ENCODE data around the gene ZMYND8.

ZMYND8 gene

DNA sequence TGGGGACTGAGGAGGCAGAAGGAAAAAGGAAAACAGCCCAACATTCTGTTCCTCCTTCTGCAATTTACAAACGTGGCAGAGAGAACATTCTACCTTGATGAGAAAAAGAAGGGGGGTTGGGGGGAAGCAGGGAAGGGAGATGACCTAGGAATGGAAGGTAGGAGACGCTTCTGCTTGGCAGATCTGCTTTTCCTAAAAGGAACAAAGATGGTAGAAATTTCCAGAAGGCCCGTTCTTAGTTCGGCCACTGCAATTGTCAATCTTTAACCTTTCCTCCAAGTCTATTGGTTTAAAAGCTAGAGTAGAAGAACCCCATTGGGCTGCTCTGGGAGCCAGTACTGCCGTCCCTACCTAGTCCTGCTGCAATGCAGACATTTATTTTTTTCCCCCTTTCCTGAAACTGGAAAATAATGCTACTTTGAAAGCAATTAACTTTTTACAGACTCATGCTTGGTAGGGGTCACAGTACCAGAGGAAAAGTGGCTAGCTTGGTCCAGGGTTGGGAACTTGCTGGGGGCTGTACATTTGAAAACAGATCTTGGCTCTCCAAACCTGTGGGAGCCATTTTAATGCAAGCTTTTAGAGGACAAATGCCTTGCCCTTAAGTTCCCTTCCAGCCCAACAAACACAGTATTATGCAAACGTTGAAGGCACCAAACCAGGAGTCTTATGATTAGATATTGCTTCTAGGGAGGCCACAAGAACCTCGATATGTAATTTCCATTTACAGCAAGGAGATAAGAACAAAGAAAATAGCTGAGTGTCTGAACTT lies 2.6 kb downstream of the ZMYND8 start:
- no peak for DNase-seq (ENCODE audit: low spot score)

DNA sequence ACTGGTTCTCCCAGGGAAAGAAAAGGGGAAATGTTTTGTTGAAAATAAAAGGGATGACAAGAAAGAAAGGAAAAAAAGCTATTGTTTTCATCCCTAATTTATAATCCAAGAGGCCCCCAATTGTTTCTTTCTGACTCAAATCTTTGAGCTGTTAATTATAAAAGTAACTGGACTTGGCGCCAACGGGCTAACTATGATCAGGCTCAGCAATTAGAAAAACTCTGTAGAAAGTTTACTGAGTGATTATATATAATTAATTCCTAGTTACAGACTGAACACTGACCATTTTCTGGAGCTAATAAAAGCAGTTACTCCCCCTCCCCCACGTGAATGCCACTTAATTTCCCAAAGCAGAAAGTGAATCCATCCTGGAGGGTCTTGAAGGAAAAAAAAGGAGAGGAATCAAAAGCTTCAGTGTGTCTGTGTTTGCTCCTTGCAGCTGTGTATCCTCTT lies 3.2 kb downstream of the ZMYND8 start:
- DNase-seq (ENCODE audit: low spot score), result no peak

DNA sequence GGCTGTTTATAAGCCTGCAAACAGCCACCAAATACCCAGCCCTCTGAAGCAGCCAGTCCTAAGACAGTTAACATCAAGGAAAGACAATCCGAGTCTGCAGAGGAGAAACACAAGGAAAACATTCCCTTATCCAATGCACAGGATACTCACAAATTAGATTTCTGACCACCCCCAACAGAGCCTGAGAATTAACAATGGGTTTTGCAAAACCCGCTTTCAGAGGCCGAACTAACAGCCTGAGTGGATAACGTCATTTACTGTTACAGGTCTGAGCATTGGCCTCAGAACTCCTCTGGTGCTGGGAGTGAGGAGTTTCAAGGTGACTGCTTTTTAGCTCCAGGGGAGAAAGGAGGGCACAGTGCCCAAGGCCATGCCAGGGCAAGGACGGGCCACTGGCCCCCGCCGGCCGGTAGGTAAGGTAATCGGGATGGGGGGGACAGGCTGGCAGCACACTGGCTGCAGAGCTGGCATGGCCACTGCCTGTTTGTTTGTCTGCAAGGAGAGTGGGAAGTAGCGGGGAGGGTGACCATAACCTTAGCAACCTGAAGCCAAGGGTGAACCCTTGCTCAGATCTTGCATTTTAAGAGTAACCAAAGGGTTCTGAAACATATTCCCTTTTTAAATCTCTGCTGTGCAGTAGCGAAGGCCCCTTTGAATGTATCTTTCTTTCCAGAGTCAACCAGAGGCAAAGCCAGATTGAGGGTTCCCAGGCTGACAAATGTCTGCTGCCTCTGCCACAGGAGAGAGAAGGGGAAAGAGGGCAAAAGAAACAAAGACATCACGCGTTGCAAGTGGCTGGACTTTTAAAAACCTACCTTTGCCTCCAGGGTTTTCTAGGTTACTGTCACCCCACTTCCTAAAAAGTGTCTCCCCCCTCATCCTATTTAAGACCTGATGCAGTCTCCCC lies 3.9 kb downstream of the ZMYND8 start:
- DNase-seq (ENCODE audit: low spot score), result no peak

DNA sequence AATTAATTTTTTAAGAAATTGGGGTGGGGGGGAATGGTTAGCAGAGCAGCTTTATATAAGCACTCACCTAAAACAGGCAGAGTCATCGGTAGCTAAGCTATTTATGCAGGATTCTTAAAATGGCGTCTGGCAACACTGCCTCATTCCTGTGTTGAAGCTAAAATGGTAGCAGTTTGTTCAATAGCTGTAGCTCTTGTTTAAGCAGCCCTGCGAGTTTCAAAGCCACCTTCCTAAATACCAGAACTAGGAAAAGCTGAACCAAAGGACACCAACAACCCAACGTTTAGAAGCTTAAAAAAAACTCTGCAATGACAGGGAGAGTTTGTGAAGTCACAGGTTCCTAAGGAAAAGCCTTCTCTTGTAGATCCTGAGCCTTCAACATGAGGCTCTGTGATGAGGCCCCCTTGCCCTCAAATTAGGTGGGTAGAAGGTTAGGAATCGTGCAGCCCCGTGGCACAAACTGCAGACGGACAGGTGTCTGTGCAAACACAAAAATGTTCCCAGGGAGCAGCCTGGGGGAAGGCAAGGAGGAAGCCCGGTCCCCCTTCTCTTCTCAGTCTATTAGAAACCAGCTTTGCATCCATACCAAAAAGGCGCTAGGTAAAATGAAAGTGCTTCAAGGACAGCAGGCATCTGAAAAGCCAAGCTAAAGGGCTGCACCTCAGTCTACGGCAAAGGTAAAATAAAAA lies 4.7 kb downstream of the ZMYND8 start:
- no peak for DNase-seq (ENCODE audit: low spot score)

DNA sequence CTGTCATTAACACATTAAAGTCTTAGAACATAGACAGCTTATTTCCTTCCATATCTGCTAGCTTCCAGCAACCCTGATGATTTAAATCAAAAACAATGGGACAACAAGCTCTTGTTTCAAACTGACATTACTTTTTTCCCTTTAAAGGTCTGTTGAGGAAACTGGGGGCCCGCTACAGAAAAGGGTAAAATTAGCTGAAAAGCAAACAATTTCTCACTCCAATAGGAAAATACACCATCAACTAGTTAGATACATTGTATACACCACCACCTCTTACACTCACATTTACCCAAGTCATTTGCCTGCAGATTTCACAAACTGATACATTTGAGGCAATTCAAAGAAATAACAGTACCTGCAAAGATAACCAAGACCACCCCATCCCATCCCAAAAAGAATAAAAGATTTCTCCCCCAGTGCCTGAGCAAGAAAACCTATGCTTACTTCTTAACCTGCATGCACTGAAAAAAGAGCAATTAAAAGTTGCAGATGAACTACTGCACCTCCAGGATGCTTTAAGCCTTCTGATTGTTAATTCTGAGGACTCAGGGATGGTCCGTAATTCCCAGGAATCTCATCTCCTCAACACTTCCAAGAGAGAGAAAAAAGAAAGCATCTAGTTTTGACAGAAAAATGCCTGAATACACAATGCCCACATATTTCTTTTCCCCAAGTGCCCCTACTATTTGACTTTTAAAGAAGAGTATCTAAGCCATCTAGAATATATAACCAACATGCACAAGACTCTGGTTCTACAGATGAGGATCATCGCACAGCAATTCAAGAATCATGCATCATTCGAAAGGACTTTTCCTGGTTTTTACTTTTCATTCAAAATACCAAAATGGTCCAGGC lies 5.6 kb downstream of the ZMYND8 start:
- DNase-seq (ENCODE audit: low spot score), result no peak

DNA sequence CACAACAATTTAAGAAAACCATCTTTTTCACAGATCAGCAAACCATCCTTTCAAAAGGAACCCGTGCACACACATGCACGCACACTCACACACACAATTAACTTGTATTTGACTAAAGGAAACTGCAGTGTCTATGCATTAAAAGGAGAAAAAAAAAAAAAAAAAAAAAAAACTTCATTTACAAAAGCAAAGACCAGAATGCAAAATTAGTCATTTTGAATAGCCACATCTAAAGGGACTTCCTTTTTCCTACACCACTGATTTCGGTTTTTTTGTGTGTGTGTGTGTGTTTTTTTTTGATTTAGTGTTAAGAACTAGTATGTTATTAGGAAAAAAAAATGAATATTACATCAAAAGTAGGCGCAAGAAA lies 6.3 kb downstream of the ZMYND8 start:
- DNase-seq (ENCODE audit: low spot score), result peak; percentile 43

DNA sequence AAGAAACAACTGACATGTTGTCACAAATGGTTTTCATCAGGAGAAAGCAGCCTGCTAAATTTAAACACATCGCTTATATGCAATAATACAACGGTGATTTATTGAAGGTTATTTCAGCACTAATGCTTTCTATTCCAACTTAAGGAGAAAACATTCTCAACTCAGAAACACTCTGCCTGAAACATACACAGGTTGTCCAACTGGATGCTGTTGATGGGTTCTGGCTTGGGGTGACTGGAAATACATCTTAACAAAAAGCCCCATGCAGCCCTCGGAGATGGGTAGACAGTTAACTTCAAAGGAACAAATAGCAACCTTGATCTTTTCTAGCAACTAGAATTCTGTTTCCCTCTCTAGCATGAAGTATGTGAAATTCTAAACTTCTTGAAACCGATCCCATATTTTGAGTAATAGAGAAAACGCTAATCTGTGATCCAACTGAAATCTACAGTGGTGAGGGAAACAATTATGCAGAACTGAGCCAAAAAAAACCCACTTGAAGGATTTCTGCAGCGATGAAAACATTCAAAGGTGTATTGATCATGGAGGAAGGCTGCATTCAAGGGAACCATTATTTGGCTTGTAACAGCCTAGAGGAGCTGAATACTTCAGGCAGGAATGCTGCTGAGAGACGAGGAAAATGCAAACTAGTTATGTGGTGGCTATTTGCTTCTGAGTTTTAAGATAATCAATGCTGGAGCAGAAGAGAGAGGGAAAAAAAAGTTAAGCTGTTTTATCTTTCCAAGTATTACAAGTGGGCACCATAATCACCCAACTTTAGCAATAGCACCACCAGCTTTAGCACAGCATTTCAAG lies 6.9 kb downstream of the ZMYND8 start:
- no peak for DNase-seq (ENCODE audit: low spot score)

DNA sequence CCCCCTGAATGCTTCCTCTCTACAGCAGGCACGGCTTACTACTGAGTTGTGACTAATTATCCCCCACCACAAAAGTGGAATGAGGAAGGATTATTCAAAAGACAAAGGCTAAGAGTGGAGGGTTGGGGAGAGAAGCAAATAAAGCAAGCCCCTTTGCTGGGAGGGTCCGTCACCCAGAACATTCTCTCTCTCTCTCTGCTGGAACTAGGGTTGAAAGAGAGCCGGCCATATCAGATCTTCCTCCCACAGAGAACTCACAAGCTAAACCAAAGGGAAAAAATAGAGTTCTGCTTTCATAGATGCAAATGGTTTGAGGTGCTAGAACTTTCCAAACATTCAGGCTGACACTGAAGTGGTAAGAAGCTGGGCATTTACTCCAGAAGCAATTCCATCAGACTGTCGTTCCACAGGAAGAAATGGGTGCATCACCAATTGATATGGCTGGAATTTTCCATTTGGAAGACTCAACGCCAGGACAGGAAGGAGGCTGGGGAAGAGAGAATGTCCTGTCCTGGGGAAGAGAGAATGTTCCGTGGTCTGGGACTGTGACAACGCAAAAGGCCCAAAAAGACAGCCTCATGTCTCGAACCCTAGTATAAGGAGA lies 7.9 kb downstream of the ZMYND8 start:
- DNase-seq (ENCODE audit: low spot score), result no peak

DNA sequence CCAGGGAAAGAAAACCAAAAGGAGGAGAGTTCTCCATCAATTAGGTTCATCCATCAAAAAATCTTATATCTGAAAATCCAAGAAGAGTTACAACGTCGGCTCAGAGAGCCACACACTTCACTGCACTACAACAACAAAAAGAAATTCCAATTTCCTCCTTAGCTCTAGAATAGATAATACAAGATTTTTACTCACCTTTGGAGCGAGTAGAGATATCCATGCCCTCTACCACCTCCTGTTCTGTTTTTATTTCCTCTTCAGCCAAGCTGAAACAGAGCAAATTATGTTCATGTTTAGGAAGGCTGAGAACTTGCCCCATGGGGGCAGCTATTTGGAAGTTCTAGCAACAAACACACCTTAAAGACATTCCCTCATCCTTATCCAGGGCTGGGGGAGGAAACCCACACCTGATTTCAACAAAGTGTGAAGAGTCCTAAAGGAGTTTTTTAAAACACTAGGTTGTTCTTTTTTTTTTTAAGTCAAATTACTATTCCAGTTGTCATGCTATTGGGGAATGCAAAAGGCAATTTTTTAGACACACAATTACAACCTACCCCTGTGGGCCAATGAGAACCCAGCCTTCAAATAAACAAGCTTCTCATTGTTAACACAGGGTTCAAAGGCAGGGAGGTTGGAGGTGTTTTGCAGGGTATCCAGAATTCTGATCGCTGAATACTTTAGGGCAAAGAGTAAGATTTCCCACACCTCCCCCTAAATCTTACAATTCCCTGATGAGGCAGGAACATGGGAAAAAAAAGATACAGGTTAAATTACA lies 8.7 kb downstream of the ZMYND8 start:
- no peak for DNase-seq (ENCODE audit: low spot score)

DNA sequence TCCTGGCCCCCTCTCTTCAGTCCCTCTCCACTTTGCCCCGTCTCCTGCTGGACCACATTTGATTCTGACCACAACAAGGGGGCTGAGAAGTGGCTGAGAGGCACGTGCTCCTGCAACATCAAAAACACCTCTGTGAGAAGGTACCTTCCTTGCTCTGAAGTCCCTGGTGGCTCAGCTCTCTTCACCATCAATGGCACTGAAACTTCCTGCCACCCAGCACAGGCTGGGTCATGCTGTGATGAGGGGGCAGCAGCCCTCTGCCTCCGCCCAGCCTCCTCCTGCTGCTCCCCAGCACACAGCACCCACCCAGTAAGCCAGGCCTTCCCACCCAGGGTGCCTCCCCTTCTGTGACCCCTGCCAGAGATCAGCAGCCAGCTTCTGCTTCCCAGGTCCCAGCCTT lies 10.3 kb downstream of the ZMYND8 start:
- no peak for DNase-seq (ENCODE audit: low spot score)

DNA sequence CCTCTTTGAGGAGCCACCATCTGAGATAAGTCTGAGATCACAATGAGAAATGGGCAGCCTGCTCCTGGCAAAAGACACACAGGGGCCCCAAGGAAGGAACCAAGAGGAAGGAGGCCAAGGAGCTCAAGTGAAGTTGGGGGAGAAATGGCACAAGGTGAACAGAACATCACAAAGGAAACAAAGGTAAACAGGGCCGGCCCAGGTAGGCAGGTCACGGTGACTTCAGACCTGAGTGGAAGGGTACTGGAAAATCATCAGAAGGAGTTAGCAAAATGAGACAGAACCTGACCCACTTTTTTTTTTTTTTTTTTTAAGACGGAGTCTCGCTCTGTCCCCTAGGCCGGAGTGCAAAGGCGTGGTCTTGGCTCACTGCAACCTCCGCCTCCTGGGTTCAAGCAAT lies 11.3 kb downstream of the ZMYND8 start:
- no peak for DNase-seq (ENCODE audit: low spot score)

DNA sequence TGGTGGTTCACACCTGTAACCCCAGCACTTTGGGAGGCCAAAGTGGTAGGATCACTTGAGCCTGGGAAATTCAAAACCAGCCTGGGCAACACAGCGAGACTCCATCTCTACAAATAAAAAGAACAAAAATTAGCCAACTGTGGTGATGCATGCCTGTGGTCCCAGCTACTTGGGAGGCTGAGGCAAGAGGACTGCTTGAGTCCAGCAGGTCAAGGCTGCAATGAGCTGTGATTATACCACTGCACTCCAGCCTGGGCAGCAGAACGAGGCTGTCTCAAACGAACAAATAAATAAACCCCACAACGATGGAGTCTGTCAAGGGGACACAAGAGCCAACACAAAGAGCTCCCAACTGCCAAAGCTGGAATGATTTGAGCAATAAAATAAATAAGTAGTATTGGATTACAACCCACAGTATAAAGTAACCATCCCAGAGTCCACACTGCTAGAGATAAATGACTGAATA lies 13.5 kb downstream of the ZMYND8 start:
- DNase-seq (ENCODE audit: low spot score), result no peak

DNA sequence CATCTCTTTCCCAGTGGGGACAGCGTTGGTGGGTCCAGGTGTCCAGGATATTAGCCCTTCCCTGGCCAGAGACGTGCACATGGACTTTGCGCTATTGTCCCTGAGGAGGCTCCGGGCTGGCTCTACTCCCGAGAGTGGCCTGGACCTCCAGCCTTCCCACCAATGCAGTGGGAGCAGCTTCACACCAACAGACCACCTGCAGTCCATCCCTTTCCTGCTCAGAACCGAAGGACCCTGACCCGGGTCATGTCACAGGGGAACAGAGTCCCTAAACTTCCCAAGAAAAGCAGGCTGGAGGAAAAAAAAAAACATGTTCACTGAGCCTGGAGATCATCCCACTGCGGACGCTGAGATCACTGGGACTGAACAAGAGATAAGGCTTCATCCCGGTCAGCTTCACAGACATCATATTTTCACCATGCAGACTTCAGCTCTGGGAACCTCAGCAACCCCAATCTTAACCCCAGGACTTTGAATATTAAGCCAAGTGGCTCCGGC lies 18.3 kb downstream of the ZMYND8 start:
- DNase-seq (ENCODE audit: low spot score), result no peak

DNA sequence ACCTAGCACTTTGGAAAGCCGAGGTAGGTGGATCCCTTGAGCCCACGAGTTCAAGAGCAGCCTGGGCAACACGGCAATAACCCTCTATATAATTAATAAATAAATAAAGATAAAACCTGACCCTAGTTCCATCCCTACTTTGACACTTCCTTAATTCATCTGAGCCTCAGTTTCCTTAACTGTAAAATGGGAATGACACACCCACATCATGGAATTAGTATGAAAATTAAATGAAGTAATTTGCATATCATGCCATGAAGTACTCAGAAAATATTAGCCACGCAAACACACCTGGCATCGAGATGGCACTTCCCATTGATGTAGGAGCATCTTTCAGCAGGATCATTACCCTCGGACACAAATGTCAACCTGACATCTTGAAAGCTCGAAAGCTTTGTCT lies 19.1 kb downstream of the ZMYND8 start:
- DNase-seq (ENCODE audit: low spot score), result no peak

DNA sequence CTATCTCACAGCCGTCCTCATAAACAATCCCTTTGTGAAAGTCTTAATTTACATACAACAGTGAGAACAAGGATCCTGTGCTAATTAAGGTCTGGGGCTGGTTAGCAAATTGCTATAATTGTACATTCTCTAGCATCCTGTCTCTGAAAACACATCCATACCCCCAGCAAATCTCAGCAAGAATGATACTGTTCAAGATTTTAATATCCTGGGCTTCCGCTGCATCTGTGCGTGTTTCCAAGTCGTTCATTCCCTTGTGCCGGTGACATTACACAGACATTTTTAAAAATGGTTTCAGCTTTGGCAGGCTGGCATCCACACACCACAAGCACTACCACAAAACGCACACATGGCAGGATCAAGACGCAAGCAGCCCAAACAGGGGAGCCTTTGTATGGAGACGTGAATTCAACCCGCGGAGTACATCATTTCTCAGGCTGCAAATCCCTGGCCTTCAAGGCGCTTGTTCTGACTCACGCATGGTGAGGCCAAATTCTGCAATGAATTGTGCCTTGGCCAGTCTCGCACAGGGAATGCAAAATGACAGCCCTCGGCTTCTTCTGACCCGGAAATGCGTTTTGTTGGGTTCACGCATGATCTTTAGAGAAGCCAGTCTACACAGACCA lies 20.3 kb downstream of the ZMYND8 start:
- DNase-seq (ENCODE audit: low spot score), result no peak

DNA sequence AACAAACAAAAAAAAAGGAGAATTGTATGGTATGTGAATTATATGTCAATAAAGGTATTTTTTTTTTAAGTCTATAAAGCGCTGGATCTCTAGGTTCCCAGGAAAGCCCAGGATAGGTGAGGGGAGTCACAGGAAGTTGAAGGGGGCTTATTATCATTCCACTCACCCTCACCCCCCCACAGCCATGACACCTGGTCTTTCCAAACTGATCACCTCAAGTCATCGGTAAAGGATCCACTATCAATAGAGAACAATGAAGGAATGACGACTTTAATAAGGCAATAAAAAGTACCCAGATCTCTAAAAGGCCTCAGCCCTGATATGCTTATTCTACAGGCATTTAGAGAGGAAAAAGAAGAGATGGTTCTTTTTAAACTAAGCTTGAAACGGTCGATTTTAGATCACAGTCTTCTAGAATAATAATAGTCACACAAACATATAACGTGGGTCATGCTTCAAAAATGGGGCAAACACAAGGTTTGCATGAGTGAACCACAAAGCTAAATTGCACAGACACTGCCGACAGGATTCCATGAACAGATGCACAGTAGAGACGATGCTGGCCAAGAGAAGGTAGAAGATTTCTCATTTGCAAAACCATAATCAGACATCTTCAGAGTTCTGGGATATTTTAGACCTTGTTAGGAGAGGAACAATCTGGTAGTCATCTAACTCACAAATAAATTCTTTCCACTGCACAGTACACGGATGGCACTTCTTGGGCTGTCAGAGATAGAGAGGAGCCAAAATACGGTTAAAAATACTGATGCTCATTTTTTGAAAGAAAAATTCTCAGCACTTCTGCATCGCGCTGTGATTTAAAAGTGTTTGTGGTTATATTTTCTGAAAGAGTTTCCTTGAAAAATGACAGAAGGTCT lies 21.0 kb downstream of the ZMYND8 start:
- no peak for DNase-seq (ENCODE audit: low spot score)

DNA sequence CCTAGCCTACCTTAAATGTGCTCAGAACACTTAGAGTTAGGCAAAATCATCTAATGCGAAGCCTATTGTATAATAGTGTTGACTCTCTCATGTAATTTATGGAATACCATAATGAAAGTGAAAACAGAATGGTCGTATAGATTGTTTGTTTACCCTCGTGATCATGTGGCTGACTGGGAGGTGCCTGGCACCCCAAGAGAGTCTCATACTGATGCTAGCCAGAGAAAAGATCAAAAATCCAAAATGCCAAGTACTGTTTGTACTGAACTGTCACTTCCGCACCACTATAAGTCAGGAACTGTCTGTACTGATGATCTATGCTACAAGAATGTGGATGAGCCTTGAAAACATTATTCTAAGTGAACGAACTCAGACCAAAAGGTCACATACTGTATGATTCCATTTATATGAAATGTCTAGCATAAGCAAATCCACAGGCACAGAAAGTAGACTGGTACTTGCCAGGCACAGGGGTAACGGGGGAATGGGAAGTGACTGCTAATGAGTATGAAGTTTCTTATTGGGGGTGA lies 22.4 kb downstream of the ZMYND8 start:
- DNase-seq (ENCODE audit: low spot score), result no peak
